Small intestine (tissue), 16 donors: ENCODE data around the gene MICU1. TPM values are rescaled to one million over a fixed set of nuclear protein-coding genes. Genes with fewer than 3 reads are reported as not detected.
"Not testable (repeated sequence)": the region's sequence is repeated elsewhere in the genome, so short reads cannot be mapped to it uniquely, and the experiment has no call there.

ENCODE experiments used
- DNase-seq, 2 donors: peaks; one replicate each; pipeline versions ENCODE4 v3.0.0 to v3.0.0-alpha.2; 2013
- FAIRE-seq: peaks from 2 replicates; lab custom pipeline; 2012; peaks lifted over from hg19 to GRCh38; lab: Jason Lieb, UNC
- H3K27ac ChIP-seq, 3 donors: one replicate each; pipeline ENCODE4 v1.5.1; 2013; ENCODE audit warnings: low read length in 2 of 3, mild to moderate bottlenecking in 2 of 3, control low read depth in 1 of 3, inconsistent platforms in 1 of 3, low read depth in 1 of 3, moderate library complexity in 1 of 3
- H3K27me3 ChIP-seq, 3 donors: one replicate each; pipeline ENCODE4 v1.6.1; 2013; ENCODE audit warnings: low read length in 3 of 3, inconsistent platforms in 1 of 3; ENCODE audit not compliant: control insufficient read depth in 3 of 3, insufficient read depth in 3 of 3
- H3K36me3 ChIP-seq, 3 donors: one replicate each; pipeline ENCODE4 v1.6.1; 2013; ENCODE audit warnings: low read length in 3 of 3, inconsistent platforms in 1 of 3, low read depth in 1 of 3, mild to moderate bottlenecking in 1 of 3, moderate library complexity in 1 of 3; ENCODE audit not compliant: control insufficient read depth in 3 of 3, insufficient read depth in 2 of 3
- H3K4me1 ChIP-seq, 3 donors: one replicate each; pipeline ENCODE4 v1.6.1; 2013; ENCODE audit warnings: low read length in 2 of 3, inconsistent platforms in 1 of 3, low read depth in 1 of 3, mild to moderate bottlenecking in 1 of 3, moderate library complexity in 1 of 3; ENCODE audit not compliant: control insufficient read depth in 3 of 3, insufficient read depth in 2 of 3
- H3K4me3 ChIP-seq, 3 donors: one replicate each; pipeline ENCODE4 v1.5.1; 2013; ENCODE audit warnings: low read length in 3 of 3, control low read depth in 1 of 3, inconsistent platforms in 1 of 3, low read depth in 1 of 3, mild to moderate bottlenecking in 1 of 3, moderate library complexity in 1 of 3
- H3K9me3 ChIP-seq, 2 donors: one replicate each; pipeline ENCODE4 v1.6.1; 2013; ENCODE audit warnings: low read depth in 1 of 2, low read length in 1 of 2; ENCODE audit not compliant: control insufficient read depth in 2 of 2, insufficient read depth in 1 of 2
- WGBS, 3 donors: extraction: QIAGEN DNeasy Blood & Tissue Kit; methylation state at CpG; one replicate each; pipeline ENCODE4 v1.1.7; 2013; 5-methylcytosine and 5-hydroxymethylcytosine counted together
- long read RNA-seq, 10 donors: transcript quantifications; one replicate each; lab custom pipeline, GENCODE V29; 2026
- polyA plus RNA-seq, 4 donors: library from polyadenylated mRNA; stranded (reverse) in 3 of 4; unstranded in 1 of 4; fragments of 200-250 nt in 3 of 4; fragments of 120-200 nt in 1 of 4; gene quantifications; one replicate each; pipeline versions ENCODE4 v1.2.1 to v1.2.3, GENCODE V29; 2013
- donor health status: healthy with polysubstance abuse.
- donor health status: control.
- donor health status: control.
- donor health status: Bipolar disorder and iron deficiency.
- donor health status: healthy.

Gene MICU1
- polyA plus RNA-seq: 10 to 100 TPM; 32.5 to 64.1 (median 45.1) TPM
- long read RNA-seq, donor 1, transcript MICU1-201 (12 exons, 2,383 nt): major isoform, 34 of 61 reads
- long read RNA-seq, donor 1, transcript MICU1-208 (3 exons, 580 nt): minor isoform, 17 of 61 reads
- long read RNA-seq, donor 1, partial matches to known transcripts: 10 of 61 reads
- long read RNA-seq, donor 1, other reads (novel, unspliced or antisense): 0 of 61 reads
- long read RNA-seq, donor 2, transcript MICU1-201 (12 exons, 2,383 nt): major isoform, 6 of 8 reads
- long read RNA-seq, donor 2, partial matches to known transcripts: 0 of 8 reads
- long read RNA-seq, donor 2, other reads (novel, unspliced or antisense): 0 of 8 reads
- long read RNA-seq, donor 3, transcript MICU1-201 (12 exons, 2,383 nt): minor isoform, 5 of 19 reads
- long read RNA-seq, donor 3, transcript MICU1-208 (3 exons, 580 nt): major isoform, 7 of 19 reads
- long read RNA-seq, donor 3, partial matches to known transcripts: 7 of 19 reads
- long read RNA-seq, donor 3, other reads (novel, unspliced or antisense): 0 of 19 reads
- long read RNA-seq, donor 4: 0 reads
- long read RNA-seq, donor 5, transcript MICU1-208 (3 exons, 580 nt): major isoform, 6 of 9 reads
- long read RNA-seq, donor 5, partial matches to known transcripts: 0 of 9 reads
- long read RNA-seq, donor 5, other reads (novel, unspliced or antisense): 0 of 9 reads
- long read RNA-seq, donor 6, transcript MICU1-201 (12 exons, 2,383 nt): major isoform, 13 of 22 reads
- long read RNA-seq, donor 6, transcript MICU1-208 (3 exons, 580 nt): minor isoform, 9 of 22 reads
- long read RNA-seq, donor 6, partial matches to known transcripts: 0 of 22 reads
- long read RNA-seq, donor 6, other reads (novel, unspliced or antisense): 0 of 22 reads
- long read RNA-seq, donor 7: 0 reads
- long read RNA-seq, donor 8, partial matches to known transcripts: 0 of 4 reads
- long read RNA-seq, donor 8, other reads (novel, unspliced or antisense): 0 of 4 reads
- long read RNA-seq, donor 9, partial matches to known transcripts: 0 of 3 reads
- long read RNA-seq, donor 9, other reads (novel, unspliced or antisense): 0 of 3 reads
- long read RNA-seq, donor 10, transcript MICU1-208 (3 exons, 580 nt): minor isoform, 8 of 30 reads
- long read RNA-seq, donor 10, transcript MICU1-201 (12 exons, 2,383 nt): major isoform, 15 of 30 reads
- long read RNA-seq, donor 10, partial matches to known transcripts: 7 of 30 reads
- long read RNA-seq, donor 10, other reads (novel, unspliced or antisense): 0 of 30 reads

- no peak for FAIRE-seq
- Histone ChIP-seq H3K9me3 (no peaks in the 10 kb centered on the region), H3K27me3 (no peaks in the 10 kb centered on the region), H3K27ac (peak within 1 kb of the TSS; percentile 83 to 88 (median 83)), H3K4me1 (peaks cover 0 to 10% (median 4%) of the 10 kb centered on the region in 3 donors), H3K4me3 (peak within 1 kb of the TSS; percentile 69 to 99 (median 95)), H3K36me3 (peaks cover 0 to 2% (median 0%) of the 10 kb centered on the region in 3 donors)
- peak; percentile 98 for DNase-seq
- 0 to 1% (median 0%) methylated on average over 38 to 49 of the region's 49 CpGs for WGBS, 3 donors
Measured at GRCh38 chr10:72625608-72626443, at the start of gene MICU1. Gene MICU1, minus strand, starts transcription at chr10:72626079. Its CDS starts 59,286 bp downstream, at chr10:72566793.

- H3K9me3 ChIP-seq, FAIRE-seq, DNase-seq, H3K27ac ChIP-seq, H3K27me3 ChIP-seq, H3K36me3 ChIP-seq, H3K4me3 ChIP-seq: not testable (repeated sequence)
- WGBS, 3 donors: 91 to 98% (median 96%) methylated on average over 4 of the region's 5 CpGs
- peaks cover 0 to 27% (median 2%) of the 10 kb centered on the region in 3 donors for H3K4me1 ChIP-seq
Measured at GRCh38 chr10:72674174-72674573, 48.3 kb upstream of the MICU1 start.

- Histone ChIP-seq H3K36me3 (no peaks in the 10 kb centered on the region), H3K4me3 (no peak overlapping the region), H3K9me3 (no peaks in the 10 kb centered on the region), H3K27ac (peak overlapping the region in 1 of 3 donors; percentile 70), H3K4me1 (peaks cover 0 to 22% (median 2%) of the 10 kb centered on the region in 3 donors), H3K27me3 (no peaks in the 10 kb centered on the region)
- DNase-seq (peak; percentile 71 to 77), FAIRE-seq (no peak)
- WGBS, 3 donors: 14 to 76% (median 50%) methylated on average over 1 of the region's 1 CpG
Measured at GRCh38 chr10:72673280-72673679, 47.4 kb upstream of the MICU1 start.

- FAIRE-seq (no peak), DNase-seq (no peak)
- Histone ChIP-seq H3K9me3 (no peaks in the 10 kb centered on the region), H3K36me3 (no peaks in the 10 kb centered on the region), H3K4me3 (no peak overlapping the region), H3K27ac (no peak overlapping the region), H3K4me1 (peaks cover 0 to 12% (median 0%) of the 10 kb centered on the region in 3 donors), H3K27me3 (no peaks in the 10 kb centered on the region)
- 83 to 90% (median 85%) methylated on average over 3 of the region's 3 CpGs for WGBS, 3 donors
Measured at GRCh38 chr10:72667207-72667864, 41.5 kb upstream of the MICU1 start.

- Histone ChIP-seq H3K36me3 (no peaks in the 10 kb centered on the region), H3K9me3 (peaks cover 0 to 5% of the 10 kb centered on the region in 2 donors), H3K4me3 (no peak overlapping the region), H3K27ac (peak overlapping the region in 2 of 3 donors; percentile 60 to 70), H3K27me3 (no peaks in the 10 kb centered on the region), H3K4me1 (peaks cover 0 to 15% (median 0%) of the 10 kb centered on the region in 3 donors)
- DNase-seq: peak in 1 of 2 donors; percentile 88
- no peak for FAIRE-seq
- WGBS, 3 donors: 58 to 73% (median 69%) methylated on average over 4 of the region's 4 CpGs
Measured at GRCh38 chr10:72665925-72666324, 40.0 kb upstream of the MICU1 start.

GRCh38 chr10:72663971-72664370 is 38.1 kb upstream of the MICU1 start:
- H3K27ac ChIP-seq: peak overlapping the region in 1 of 3 donors; percentile 1
- no peak for FAIRE-seq
- no peaks in the 10 kb centered on the region for H3K36me3 ChIP-seq
- DNase-seq: no peak
- H3K9me3 ChIP-seq: peaks cover 0 to 5% of the 10 kb centered on the region in 2 donors
- no peaks in the 10 kb centered on the region for H3K27me3 ChIP-seq
- H3K4me1 ChIP-seq: peaks cover 0 to 15% (median 0%) of the 10 kb centered on the region in 3 donors
- H3K4me3 ChIP-seq: no peak overlapping the region

- FAIRE-seq: no peak
- Histone ChIP-seq H3K27ac (peak overlapping the region in 2 of 3 donors; percentile 54 to 60), H3K9me3 (peaks cover 0 to 5% of the 10 kb centered on the region in 2 donors), H3K36me3 (no peaks in the 10 kb centered on the region), H3K4me1 (peaks cover 0 to 15% (median 0%) of the 10 kb centered on the region in 3 donors), H3K4me3 (no peak overlapping the region), H3K27me3 (no peaks in the 10 kb centered on the region)
- peak; percentile 83 to 89 for DNase-seq
- WGBS, 3 donors: 23 to 48% (median 33%) methylated on average over 1 of the region's 1 CpG
Measured at GRCh38 chr10:72661431-72661830, 35.6 kb upstream of the MICU1 start.
